ENCODE data around the gene IGSF23. TPM values are rescaled to one million over a fixed set of nuclear protein-coding genes. Genes with fewer than 3 reads are reported as not detected.

Gene IGSF23
- polyA plus RNA-seq, 3 donors: 0.23 to 0.46 (median 0.44) TPM

- H3K4me2 ChIP-seq (replicated peaks; ENCODE audit: extremely low read depth, low read length, poor library complexity, severe bottlenecking): no peak overlapping the region
- peaks cover 0 to 5% (median 2%) of the 10 kb centered on the region in 3 donors for H3K27me3 Mint-ChIP-seq (ENCODE audit: low read depth in 3 of 3)
- no peaks in the 10 kb centered on the region for H3K79me2 ChIP-seq (ENCODE audit: insufficient read depth, low read length)
- H3K4me1 ChIP-seq (ENCODE audit: control insufficient read depth in 1 of 2, insufficient read depth in 2 of 2, low read length in 2 of 2): peaks cover 52 to 59% of the 10 kb centered on the region in 2 donors
- no peak for TF ChIP-seq CTCF (IDR thresholded peaks at IDR 0.05)
- intact Hi-C loops (cut with micrococcal nuclease): loop anchor here in 1 of 2 donors (10.0 kb wide), 1 partner anchor 163 kb away; the partner anchor contains the start of gene NECTIN2
- H3K27ac Mint-ChIP-seq: peak overlapping the region in 2 of 7 donors; percentile 10 to 72
- H3K4me3 Mint-ChIP-seq: no peak overlapping the region
- no peak overlapping the region for H3K27ac ChIP-seq (ENCODE audit: low read depth in 1 of 2, low read length in 2 of 2)
- no peaks in the 10 kb centered on the region for H3K27me3 ChIP-seq (ENCODE audit: control insufficient read depth in 2 of 2, insufficient read depth in 2 of 2, low read length in 2 of 2)
- peaks cover 3 to 8% of the 10 kb centered on the region in 2 donors for H3K36me3 Mint-ChIP-seq
- no peaks in the 10 kb centered on the region for H3K9me3 ChIP-seq (replicated peaks in 1 of 2; ENCODE audit: control insufficient read depth in 1 of 2, insufficient read depth in 1 of 2, low read length in 2 of 2)
- no peak overlapping the region for H2AFZ ChIP-seq (ENCODE audit: insufficient read depth, low read depth, low read length, poor library complexity, severe bottlenecking)
- DNase-seq: no peak
- 86% methylated on average over 9 of the region's 15 CpGs for WGBS (ENCODE audit: insufficient coverage)
- no peak overlapping the region for H3K4me3 ChIP-seq (replicated peaks in 1 of 3; ENCODE audit: low read depth in 2 of 3, low read length in 3 of 3)
- no peak overlapping the region for H3K9ac ChIP-seq (ENCODE audit: insufficient read depth, low read length, poor library complexity, severe bottlenecking)
- no peaks in the 10 kb centered on the region for H4K20me1 ChIP-seq (ENCODE audit: insufficient read depth, low read length)
- H3K4me1 Mint-ChIP-seq: peaks cover 52% of the 10 kb centered on the region
- H3K36me3 ChIP-seq (replicated peaks in 1 of 2; ENCODE audit: control insufficient read depth in 1 of 2, insufficient read depth in 2 of 2, low read length in 2 of 2): no peaks in the 10 kb centered on the region
- H3K9me3 Mint-ChIP-seq: peaks cover 0 to 3% (median 0%) of the 10 kb centered on the region in 7 donors
Measured at GRCh38 chr19:44681992-44682790, 68.8 kb downstream of the IGSF23 start.

GRCh38 chr19:44682807-44683206 lies 69.4 kb downstream of the IGSF23 start:
- peak overlapping the region in 5 of 7 donors; percentile 10 to 73 (median 51) for H3K27ac Mint-ChIP-seq
- H3K36me3 ChIP-seq (replicated peaks in 1 of 2; ENCODE audit: control insufficient read depth in 1 of 2, insufficient read depth in 2 of 2, low read length in 2 of 2): no peaks in the 10 kb centered on the region
- peaks cover 54% of the 10 kb centered on the region for H3K4me1 Mint-ChIP-seq
- intact Hi-C loops (cut with micrococcal nuclease): loop anchor here in 1 of 2 donors (10.0 kb wide), 1 partner anchor 162 kb away; the partner anchor contains the start of gene NECTIN2
- H3K4me3 ChIP-seq (replicated peaks in 1 of 3; ENCODE audit: low read depth in 2 of 3, low read length in 3 of 3): no peak overlapping the region
- 91% methylated on average over 2 of the region's 2 CpGs for WGBS (ENCODE audit: insufficient coverage)
- TF ChIP-seq CTCF (IDR thresholded peaks at IDR 0.05): no peak
- no peak overlapping the region for H3K27ac ChIP-seq (ENCODE audit: low read depth in 1 of 2, low read length in 2 of 2)
- H2AFZ ChIP-seq (ENCODE audit: insufficient read depth, low read depth, low read length, poor library complexity, severe bottlenecking): no peak overlapping the region
- no peaks in the 10 kb centered on the region for H3K79me2 ChIP-seq (ENCODE audit: insufficient read depth, low read length)
- H3K4me3 Mint-ChIP-seq: peak overlapping the region in 1 of 2 donors; percentile 32
- H3K9ac ChIP-seq (ENCODE audit: insufficient read depth, low read length, poor library complexity, severe bottlenecking): no peak overlapping the region
- peaks cover 56 to 59% of the 10 kb centered on the region in 2 donors for H3K4me1 ChIP-seq (ENCODE audit: control insufficient read depth in 1 of 2, insufficient read depth in 2 of 2, low read length in 2 of 2)
- no peaks in the 10 kb centered on the region for H4K20me1 ChIP-seq (ENCODE audit: insufficient read depth, low read length)
- peak in 2 of 3 donors; percentile 23 to 26 for DNase-seq
- no peaks in the 10 kb centered on the region for H3K27me3 ChIP-seq (ENCODE audit: control insufficient read depth in 2 of 2, insufficient read depth in 2 of 2, low read length in 2 of 2)
- peaks cover 0 to 5% (median 0%) of the 10 kb centered on the region in 3 donors for H3K27me3 Mint-ChIP-seq (ENCODE audit: low read depth in 3 of 3)
- H3K9me3 Mint-ChIP-seq: peaks cover 0 to 5% (median 0%) of the 10 kb centered on the region in 7 donors
- no peak overlapping the region for H3K4me2 ChIP-seq (replicated peaks; ENCODE audit: extremely low read depth, low read length, poor library complexity, severe bottlenecking)
- H3K36me3 Mint-ChIP-seq: peaks cover 3 to 8% of the 10 kb centered on the region in 2 donors
- H3K9me3 ChIP-seq (replicated peaks in 1 of 2; ENCODE audit: control insufficient read depth in 1 of 2, insufficient read depth in 1 of 2, low read length in 2 of 2): no peaks in the 10 kb centered on the region
